ENCODE results near the gene GALK2. TPM values are rescaled to one million over a fixed set of nuclear protein-coding genes. Genes with fewer than 3 reads are reported as not detected.
"Not testable (repeated sequence)": the region's sequence is repeated elsewhere in the genome, so short reads cannot be mapped to it uniquely, and the experiment has no call there.

The GALK2 gene
- total RNA-seq, 1 donor from 2014 or later = 21.3 TPM

DNA sequence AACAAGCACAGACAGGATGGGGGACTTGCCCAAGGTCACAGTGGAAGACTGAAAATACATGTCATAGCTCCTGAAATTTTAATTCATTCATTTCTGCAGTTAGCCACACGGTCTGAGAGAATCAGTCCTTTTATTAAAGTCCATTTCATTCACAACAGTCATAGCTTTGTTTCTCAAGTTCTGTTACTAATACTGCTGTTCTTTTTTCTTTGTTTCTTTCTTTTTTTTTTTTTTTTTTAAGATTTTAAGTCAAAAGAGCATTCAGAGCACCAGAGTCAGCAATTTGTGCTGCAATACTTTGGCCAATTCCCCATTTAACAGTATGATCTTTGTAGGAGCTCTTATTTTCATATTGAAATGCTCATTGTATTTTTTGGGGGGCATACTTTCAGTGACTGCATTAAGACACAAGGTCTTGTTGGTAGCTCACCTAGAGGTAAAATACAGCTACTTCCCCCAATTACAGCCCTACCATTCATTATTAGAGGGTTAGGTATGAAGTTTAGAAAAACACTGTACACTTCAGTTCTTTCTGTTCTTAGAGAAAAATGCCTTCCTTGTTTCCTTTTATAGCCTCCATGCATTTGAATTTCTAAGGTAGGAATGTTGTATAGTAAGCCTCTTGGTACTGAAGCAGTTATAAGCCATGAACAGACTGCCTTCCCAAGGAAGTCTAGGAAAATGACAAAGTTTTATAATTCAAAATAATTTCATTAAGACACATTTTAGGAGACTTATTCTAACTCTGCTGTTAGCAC, 9.6 kb downstream of the GALK2 start:
- TF ChIP-seq, protein P1, sequence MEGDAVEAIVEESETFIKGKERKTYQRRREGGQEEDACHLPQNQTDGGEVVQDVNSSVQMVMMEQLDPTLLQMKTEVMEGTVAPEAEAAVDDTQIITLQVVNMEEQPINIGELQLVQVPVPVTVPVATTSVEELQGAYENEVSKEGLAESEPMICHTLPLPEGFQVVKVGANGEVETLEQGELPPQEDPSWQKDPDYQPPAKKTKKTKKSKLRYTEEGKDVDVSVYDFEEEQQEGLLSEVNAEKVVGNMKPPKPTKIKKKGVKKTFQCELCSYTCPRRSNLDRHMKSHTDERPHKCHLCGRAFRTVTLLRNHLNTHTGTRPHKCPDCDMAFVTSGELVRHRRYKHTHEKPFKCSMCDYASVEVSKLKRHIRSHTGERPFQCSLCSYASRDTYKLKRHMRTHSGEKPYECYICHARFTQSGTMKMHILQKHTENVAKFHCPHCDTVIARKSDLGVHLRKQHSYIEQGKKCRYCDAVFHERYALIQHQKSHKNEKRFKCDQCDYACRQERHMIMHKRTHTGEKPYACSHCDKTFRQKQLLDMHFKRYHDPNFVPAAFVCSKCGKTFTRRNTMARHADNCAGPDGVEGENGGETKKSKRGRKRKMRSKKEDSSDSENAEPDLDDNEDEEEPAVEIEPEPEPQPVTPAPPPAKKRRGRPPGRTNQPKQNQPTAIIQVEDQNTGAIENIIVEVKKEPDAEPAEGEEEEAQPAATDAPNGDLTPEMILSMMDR (conservative IDR thresholded peaks at IDR 0.05) = no peak
- H3K4me3 Mint-ChIP-seq = peak overlapping the region; percentile 4
- DNase-seq (ENCODE audit: low read depth, low spot score) = no peak
- H3K9me3 Mint-ChIP-seq = peaks cover 14% of the 10 kb centered on the region
- no peaks in the 10 kb centered on the region for H3K27me3 Mint-ChIP-seq (ENCODE audit: low read depth)
- H3K4me1 Mint-ChIP-seq = peaks cover 28% of the 10 kb centered on the region
- H3K36me3 Mint-ChIP-seq (ENCODE audit: low read depth) = peaks cover 15% of the 10 kb centered on the region
- no peak overlapping the region for H3K27ac Mint-ChIP-seq (ENCODE audit: unreplicated experiment)

DNA sequence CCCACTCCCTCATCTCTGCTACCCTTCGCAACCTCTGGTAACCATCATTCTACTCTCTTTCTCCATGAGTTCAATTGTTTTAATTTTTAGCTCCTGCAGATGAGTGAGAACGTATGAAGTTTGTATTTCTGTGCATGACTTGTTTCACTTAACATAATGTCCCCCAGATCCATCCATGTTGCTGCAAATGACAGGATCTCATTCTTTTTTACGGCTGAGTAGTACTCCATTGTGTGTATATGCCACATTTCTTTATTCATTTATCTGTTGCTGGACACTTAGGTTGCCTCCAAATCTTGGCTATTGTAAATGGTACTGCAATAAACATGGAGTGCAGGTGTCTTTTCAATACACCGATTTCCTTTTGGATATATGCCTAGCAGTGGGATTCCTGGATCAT, 12.1 kb downstream of the GALK2 start:
- H3K4me3 Mint-ChIP-seq = no peak overlapping the region
- no peak overlapping the region for H3K27ac Mint-ChIP-seq (ENCODE audit: unreplicated experiment)
- peaks cover 5% of the 10 kb centered on the region for H3K9me3 Mint-ChIP-seq
- peaks cover 25% of the 10 kb centered on the region for H3K4me1 Mint-ChIP-seq
- no peak for DNase-seq (ENCODE audit: low read depth, low spot score)
- no peaks in the 10 kb centered on the region for H3K27me3 Mint-ChIP-seq (ENCODE audit: low read depth)
- TF ChIP-seq, protein P1 (conservative IDR thresholded peaks at IDR 0.05) = no peak
- peaks cover 13% of the 10 kb centered on the region for H3K36me3 Mint-ChIP-seq (ENCODE audit: low read depth)

GRCh38 chr15:49183741-49184140, 13.7 kb downstream of the GALK2 start:
- H3K4me3 Mint-ChIP-seq; H3K27me3 Mint-ChIP-seq (ENCODE audit: low read depth); H3K9me3 Mint-ChIP-seq; DNase-seq (ENCODE audit: low read depth, low spot score); H3K27ac Mint-ChIP-seq (ENCODE audit: unreplicated experiment): not testable (repeated sequence)
- peaks cover 13% of the 10 kb centered on the region for H3K36me3 Mint-ChIP-seq (ENCODE audit: low read depth)
- H3K4me1 Mint-ChIP-seq = peaks cover 21% of the 10 kb centered on the region

GRCh38 chr15:49185473-49185872, 15.4 kb downstream of the GALK2 start:
- Mint-ChIP-seq H3K36me3 (ENCODE audit: low read depth) (peaks cover 13% of the 10 kb centered on the region), H3K27ac (ENCODE audit: unreplicated experiment) (no peak overlapping the region), H3K4me1 (peaks cover 7% of the 10 kb centered on the region), H3K27me3 (ENCODE audit: low read depth) (no peaks in the 10 kb centered on the region), H3K4me3 (no peak overlapping the region), H3K9me3 (peaks cover 5% of the 10 kb centered on the region)
- TF ChIP-seq, protein P1 (conservative IDR thresholded peaks at IDR 0.05) = no peak
- DNase-seq (ENCODE audit: low read depth, low spot score) = no peak

GRCh38 chr15:49187549-49188245, 17.6 kb downstream of the GALK2 start:
- peaks cover 5% of the 10 kb centered on the region for H3K9me3 Mint-ChIP-seq
- H3K27me3 Mint-ChIP-seq (ENCODE audit: low read depth) = no peaks in the 10 kb centered on the region
- H3K4me1 Mint-ChIP-seq = peaks cover 7% of the 10 kb centered on the region
- no peak overlapping the region for H3K27ac Mint-ChIP-seq (ENCODE audit: unreplicated experiment)
- peaks cover 13% of the 10 kb centered on the region for H3K36me3 Mint-ChIP-seq (ENCODE audit: low read depth)
- no peak overlapping the region for H3K4me3 Mint-ChIP-seq
- DNase-seq (ENCODE audit: low read depth, low spot score) = no peak
- TF ChIP-seq, protein P1 (conservative IDR thresholded peaks at IDR 0.05) = no peak

DNA sequence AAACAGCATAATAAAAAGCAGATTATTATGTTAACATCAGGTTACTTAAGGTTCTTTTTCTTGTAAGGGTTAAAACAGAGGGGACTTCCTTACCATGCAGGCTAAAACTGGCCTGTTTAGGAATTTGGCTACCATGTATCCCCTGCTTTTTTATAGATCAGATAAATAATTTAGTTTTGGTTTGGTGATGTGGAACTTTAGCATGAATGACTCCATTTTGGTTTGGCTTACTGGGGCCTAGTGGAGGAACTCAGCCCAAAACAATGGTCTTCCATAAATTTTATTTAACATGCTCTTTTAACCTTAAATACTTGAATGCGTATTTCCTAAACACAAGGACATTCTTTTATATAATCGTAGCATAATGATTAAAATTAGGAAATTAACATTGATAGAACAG, 18.9 kb downstream of the GALK2 start:
- Mint-ChIP-seq H3K36me3 (ENCODE audit: low read depth) (peaks cover 13% of the 10 kb centered on the region), H3K9me3 (peaks cover 5% of the 10 kb centered on the region), H3K4me3 (no peak overlapping the region), H3K27me3 (ENCODE audit: low read depth) (no peaks in the 10 kb centered on the region), H3K27ac (ENCODE audit: unreplicated experiment) (no peak overlapping the region), H3K4me1 (peaks cover 7% of the 10 kb centered on the region)
- no peak for DNase-seq (ENCODE audit: low read depth, low spot score)
- TF ChIP-seq, protein P1 (conservative IDR thresholded peaks at IDR 0.05) = no peak
